Activated gamma-delta T cell (primary cell): ENCODE data around the gene TBX10.
"Not testable (repeated sequence)": the region's sequence is repeated elsewhere in the genome, so short reads cannot be mapped to it uniquely, and the experiment has no call there.

Experiments used
- DNase-seq: peaks from one replicate; lab custom pipeline; 2025; lab: John Stamatoyannopoulos, UW

The TBX10 gene

GRCh38 chr11:67645521-67646461, 6.2 kb upstream of the TBX10 start:
- no peak for DNase-seq

GRCh38 chr11:67644472-67645418, 5.2 kb upstream of the TBX10 start:
- DNase-seq = no peak

GRCh38 chr11:67644042-67644441, 4.5 kb upstream of the TBX10 start:
- DNase-seq = no peak

- DNase-seq = no peak
These were observed 2.9 kb upstream of the TBX10 start for GRCh38 chr11:67642173-67643120.

GRCh38 chr11:67641338-67642172, 2.0 kb upstream of the TBX10 start:
- DNase-seq = no peak

GRCh38 chr11:67640758-67641337, 1.3 kb upstream of the TBX10 start:
- no peak for DNase-seq

GRCh38 chr11:67640021-67640757, 626 bp upstream of the TBX10 start:
- DNase-seq = no peak

GRCh38 chr11:67638535-67639437, 777 bp downstream of the TBX10 start:
- DNase-seq = no peak

GRCh38 chr11:67637441-67637840, 2.1 kb downstream of the TBX10 start:
- not testable (repeated sequence) for DNase-seq

GRCh38 chr11:67636962-67637361, 2.6 kb downstream of the TBX10 start:
- DNase-seq = no peak

GRCh38 chr11:67635231-67635521, 4.4 kb downstream of the TBX10 start:
- DNase-seq = no peak

GRCh38 chr11:67634366-67635230, 5.0 kb downstream of the TBX10 start:
- DNase-seq = no peak

GRCh38 chr11:67633758-67634365, 5.7 kb downstream of the TBX10 start:
- no peak for DNase-seq

GRCh38 chr11:67632982-67633755, 6.4 kb downstream of the TBX10 start:
- no peak for DNase-seq

- no peak for DNase-seq
These were observed 7.2 kb downstream of the TBX10 start for GRCh38 chr11:67632175-67632981.

- DNase-seq = no peak
These were observed 7.7 kb downstream of the TBX10 start for GRCh38 chr11:67631853-67632174.
